AG04450 (cell line): Measurements from ENCODE around the gene BRMS1L. TPM values are rescaled to one million over a fixed set of nuclear protein-coding genes. Genes with fewer than 3 reads are reported as not detected.

ENCODE experiments used
- CTCF ChIA-PET: fragments of 300-600, 350-600 bp; formaldehyde crosslinking; extraction: SDS; loops from one replicate; lab custom pipeline; 2022; ENCODE audit warnings: antibody characterized with exemption, inconsistent platforms; lab: Charles Lee
- POLR2A ChIA-PET: fragments of 350-600 bp; formaldehyde crosslinking; extraction: SDS; loops from one replicate; lab custom pipeline; 2021; ENCODE audit warnings: antibody characterized with exemption, inconsistent platforms; lab: Yijun Ruan, JAX
- DNase-seq: peaks from one replicate; pipeline ENCODE4 v3.0.0-alpha.2; 2011; ENCODE audit warnings: low read depth, low spot score
- H3K27ac ChIP-seq: one replicate; pipeline ENCODE4 v1.5.1; 2012; ENCODE audit warnings: low read depth, low read length, control low read depth
- H3K27me3 ChIP-seq: one replicate; pipeline ENCODE4 v1.6.0; 2012; ENCODE audit warnings: low read length; ENCODE audit not compliant: control insufficient read depth, insufficient read depth
- H3K4me3 ChIP-seq: 2 replicates; pipeline ENCODE4 v1.5.1; 2011; ENCODE audit warnings: mild to moderate bottlenecking, low read depth, low read length, control low read depth
- H3K9me3 ChIP-seq: 2 replicates; pipeline ENCODE4 v1.5.1; 2012; ENCODE audit warnings: low read length; ENCODE audit not compliant: control insufficient read depth, insufficient read depth
- polyA plus RNA-seq: library from polyadenylated mRNA; depleted of rRNA; stranded (reverse); fragments of >200 nt; gene quantifications from 2 replicates; pipeline ENCODE4 v1.2.3, GENCODE V29; 2011
- TF ChIP-seq, protein P1 (sequence below): IDR thresholded peaks from 2 replicates; pipeline ENCODE4 v1.5.1; 2011; ENCODE audit warnings: low read depth, low read length, control low read depth, inconsistent platforms

The BRMS1L gene
- polyA plus RNA-seq, 1 experiment, result 8.7 TPM

DNA sequence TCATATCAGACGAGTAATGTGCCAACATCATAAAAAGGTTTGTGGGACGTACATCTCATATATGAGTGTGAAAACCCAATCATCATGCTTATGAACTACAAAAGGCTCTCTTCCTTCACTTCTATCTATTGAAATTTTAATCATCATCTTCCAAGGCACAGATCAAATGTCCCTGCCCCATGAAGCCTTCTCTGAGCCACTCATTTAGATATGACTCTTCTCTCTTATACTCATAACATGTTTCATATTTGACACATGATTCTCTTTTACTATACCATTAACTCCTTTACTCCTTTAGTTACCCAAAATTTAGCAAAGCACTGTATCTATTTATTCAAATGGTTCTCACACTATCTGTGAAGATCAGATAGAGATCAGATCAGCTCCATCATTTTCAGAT lies 39.3 kb upstream of the BRMS1L start:
- ChIA-PET CTCF (interaction anchor here (1.1 kb wide), 1 partner anchor 27 kb away, joined by 3 read pairs; no protein-coding TSS in a partner anchor), POLR2A (no interaction called here)

DNA sequence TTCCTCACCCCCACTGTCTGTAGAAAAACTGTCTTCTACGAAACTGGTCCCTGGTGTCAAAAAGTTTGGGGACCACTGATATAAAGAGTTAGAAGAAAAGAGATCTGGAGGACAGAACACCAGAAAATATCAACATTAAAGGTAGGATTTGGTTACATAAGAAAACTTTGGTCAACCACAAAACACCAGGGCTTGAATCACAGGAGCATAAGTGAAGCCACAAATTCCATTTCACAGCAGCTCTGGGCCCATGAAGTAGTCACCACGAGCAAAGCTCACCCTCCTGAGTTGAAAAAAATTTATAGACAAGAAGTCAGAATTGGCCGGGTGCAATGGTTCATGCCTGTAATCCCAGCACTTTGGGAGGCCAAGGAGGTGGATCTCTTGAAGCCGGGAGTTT lies 36.5 kb upstream of the BRMS1L start:
- H3K27ac ChIP-seq, result no peak overlapping the region
- ChIA-PET CTCF (no interaction called here), POLR2A (no interaction called here)
- H3K27me3 ChIP-seq, result no peaks in the 10 kb centered on the region
- H3K4me3 ChIP-seq, result no peak overlapping the region
- no peak for DNase-seq
- TF ChIP-seq, protein P1, sequence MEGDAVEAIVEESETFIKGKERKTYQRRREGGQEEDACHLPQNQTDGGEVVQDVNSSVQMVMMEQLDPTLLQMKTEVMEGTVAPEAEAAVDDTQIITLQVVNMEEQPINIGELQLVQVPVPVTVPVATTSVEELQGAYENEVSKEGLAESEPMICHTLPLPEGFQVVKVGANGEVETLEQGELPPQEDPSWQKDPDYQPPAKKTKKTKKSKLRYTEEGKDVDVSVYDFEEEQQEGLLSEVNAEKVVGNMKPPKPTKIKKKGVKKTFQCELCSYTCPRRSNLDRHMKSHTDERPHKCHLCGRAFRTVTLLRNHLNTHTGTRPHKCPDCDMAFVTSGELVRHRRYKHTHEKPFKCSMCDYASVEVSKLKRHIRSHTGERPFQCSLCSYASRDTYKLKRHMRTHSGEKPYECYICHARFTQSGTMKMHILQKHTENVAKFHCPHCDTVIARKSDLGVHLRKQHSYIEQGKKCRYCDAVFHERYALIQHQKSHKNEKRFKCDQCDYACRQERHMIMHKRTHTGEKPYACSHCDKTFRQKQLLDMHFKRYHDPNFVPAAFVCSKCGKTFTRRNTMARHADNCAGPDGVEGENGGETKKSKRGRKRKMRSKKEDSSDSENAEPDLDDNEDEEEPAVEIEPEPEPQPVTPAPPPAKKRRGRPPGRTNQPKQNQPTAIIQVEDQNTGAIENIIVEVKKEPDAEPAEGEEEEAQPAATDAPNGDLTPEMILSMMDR, result no peak
- no peaks in the 10 kb centered on the region for H3K9me3 ChIP-seq

More for the DNA sequence above, 39.3 kb upstream of the BRMS1L start:
- no peaks in the 10 kb centered on the region for H3K27me3 ChIP-seq
- H3K4me3 ChIP-seq, result no peak overlapping the region
- no peaks in the 10 kb centered on the region for H3K9me3 ChIP-seq
- no peak for DNase-seq
- no peak overlapping the region for H3K27ac ChIP-seq
- TF ChIP-seq, protein P1, result no peak

DNA sequence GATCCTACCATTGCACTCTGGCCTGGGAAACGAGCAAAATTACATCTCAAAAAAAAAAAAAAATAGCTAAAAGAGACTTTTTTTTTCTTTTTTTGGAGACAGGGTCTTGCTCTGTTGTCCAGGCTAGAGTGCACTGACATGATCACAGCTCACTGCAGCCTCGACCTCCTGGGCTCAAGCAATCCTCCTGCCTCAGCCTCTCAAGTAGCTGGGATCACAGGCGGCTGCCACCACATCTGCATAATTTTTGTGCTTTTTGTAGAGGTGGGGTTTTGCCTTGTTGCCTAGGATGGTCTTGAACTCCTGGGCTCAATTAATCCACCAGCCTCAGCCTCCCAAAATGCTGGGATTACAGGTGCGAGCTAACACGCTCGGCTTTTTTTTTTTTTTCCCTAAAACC lies 28.3 kb upstream of the BRMS1L start:
- CTCF ChIA-PET, result interaction anchor here (0.6 kb wide), 1 partner anchor 16 kb away, joined by 3 read pairs; no protein-coding TSS in a partner anchor
- Histone ChIP-seq H3K4me3 (no peak overlapping the region), H3K27ac (no peak overlapping the region), H3K27me3 (no peaks in the 10 kb centered on the region), H3K9me3 (no peaks in the 10 kb centered on the region)
- POLR2A ChIA-PET, result interaction anchor here (0.6 kb wide), 1 partner anchor 23 kb away, joined by 3 read pairs; no protein-coding TSS in a partner anchor
- no peak for DNase-seq
- TF ChIP-seq, protein P1, result no peak

DNA sequence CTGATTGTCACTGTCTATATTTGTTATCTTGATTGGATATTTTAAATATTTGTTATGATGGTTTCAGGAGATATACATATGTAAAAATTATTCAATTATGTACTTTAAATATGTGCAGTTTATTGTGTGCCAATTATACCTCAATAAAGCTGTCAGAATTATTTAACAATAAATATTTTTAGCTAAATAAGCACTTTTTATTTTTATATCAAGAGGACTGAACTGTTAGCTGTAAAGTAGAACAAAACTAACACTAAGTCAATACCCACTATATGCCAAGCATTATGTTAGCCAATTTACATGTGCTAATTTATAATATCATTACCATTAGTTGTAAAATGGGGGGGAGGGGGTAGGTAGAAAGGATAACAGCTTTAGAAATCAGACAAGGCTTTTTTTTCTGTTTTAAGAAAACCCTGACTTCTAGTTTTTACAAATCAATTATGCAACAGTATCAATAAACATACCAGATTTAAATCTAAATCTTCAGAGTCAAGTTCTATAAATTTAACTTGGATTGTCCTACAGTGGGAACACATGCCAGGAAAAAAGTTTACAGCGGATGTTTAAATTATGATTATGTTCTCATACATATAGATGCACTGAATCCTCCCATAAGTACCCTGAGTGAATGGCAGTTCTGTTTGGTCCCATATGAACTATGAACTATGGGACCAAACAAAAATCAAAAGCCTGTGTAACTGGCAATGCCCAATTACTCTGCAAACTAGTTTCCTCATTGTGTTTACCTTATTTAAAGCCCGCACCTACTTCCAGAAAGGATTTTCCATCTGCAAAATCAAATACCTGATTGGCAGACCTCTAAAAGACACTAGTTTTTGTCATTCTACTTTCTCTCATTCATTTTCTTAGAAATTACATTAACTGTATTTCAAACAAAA lies 19.9 kb upstream of the BRMS1L start:
- TF ChIP-seq, protein P1, result no peak
- Histone ChIP-seq H3K9me3 (no peaks in the 10 kb centered on the region), H3K27ac (no peak overlapping the region), H3K27me3 (no peaks in the 10 kb centered on the region), H3K4me3 (no peak overlapping the region)
- ChIA-PET POLR2A (no interaction called here), CTCF (interaction anchor here (0.5 to 4.5 kb wide), 6 partner anchors 9 to 332 kb away, joined by 3 to 23 read pairs (median 8); partner anchors contain the start of gene BRMS1L)
- no peak for DNase-seq
